ENCODE results near the gene PPIG. TPM values are rescaled to one million over a fixed set of nuclear protein-coding genes. Genes with fewer than 3 reads are reported as not detected.
"Not testable (repeated sequence)": the region's sequence is repeated elsewhere in the genome, so short reads cannot be mapped to it uniquely, and the experiment has no call there.

The PPIG gene
- total RNA-seq, 8 experiments from 2014 or later: 42.9 to 59.6 (median 52.2) TPM

DNA sequence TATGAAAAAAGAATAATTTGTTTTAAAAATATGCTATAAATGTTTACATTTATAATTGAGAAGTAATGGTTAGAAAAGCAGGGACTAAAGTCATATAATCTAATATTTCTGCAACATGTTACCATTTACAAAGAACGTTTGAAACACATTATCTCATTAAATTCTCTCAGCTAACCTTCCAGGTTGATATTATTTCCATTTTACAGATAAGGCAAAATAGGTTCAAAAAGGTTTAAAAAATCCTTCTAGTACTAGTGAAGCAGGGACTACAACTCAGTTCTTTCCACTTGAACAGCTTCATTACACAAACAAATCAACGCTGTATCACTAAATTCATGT, 11.4 kb upstream of the PPIG start:
- no peak for ATAC-seq (replicated peaks in 6 of 8)
- Histone ChIP-seq H3K4me1 (replicated peaks in 1 of 2) (peaks cover 3 to 27% of the 10 kb centered on the region in 2 donors), H3K4me3 (peak overlapping the region; percentile 41 to 70 (median 52)), H3K27ac (peak overlapping the region in 1 of 2 donors; percentile 28)
- 0 to 17% (median 0%) methylated on average over 1 to 2 of the region's 2 CpGs for WGBS, 10 experiments
- in situ Hi-C loops (cut with MboI; ENCODE audit: low pct_unique_long_range_greater_than_20kb in 2 of 9, low sequenced_read_pairs in 9 of 9, unreplicated experiment in 9 of 9): no loop called here

- peak; percentile 98 to 100 (median 100) for ATAC-seq (replicated peaks in 6 of 8)
- H3K4me1 ChIP-seq (replicated peaks in 1 of 2): peaks cover 3 to 27% of the 10 kb centered on the region in 2 donors
- H3K4me3 ChIP-seq: peak within 1 kb of the TSS; percentile 41 to 70 (median 52)
- in situ Hi-C loops (cut with MboI; ENCODE audit: low pct_unique_long_range_greater_than_20kb in 2 of 9, low sequenced_read_pairs in 9 of 9, unreplicated experiment in 9 of 9): no loop called here
- WGBS, 10 experiments: 0 to 2% (median 0%) methylated on average over 1 to 24 of the region's 33 CpGs; no CpG with 5 or more reads in 1 of the 10 experiments
- peak within 1 kb of the TSS in 1 of 2 donors; percentile 28 for H3K27ac ChIP-seq
These were observed 10.8 kb upstream of the PPIG start, which contains the start of gene FASTKD1 for GRCh38 chr2:169573160-169573973. TSS of gene FASTKD1 (minus strand) at chr2:169573865. CDS start at chr2:169572029, 1,836 bp downstream.

DNA sequence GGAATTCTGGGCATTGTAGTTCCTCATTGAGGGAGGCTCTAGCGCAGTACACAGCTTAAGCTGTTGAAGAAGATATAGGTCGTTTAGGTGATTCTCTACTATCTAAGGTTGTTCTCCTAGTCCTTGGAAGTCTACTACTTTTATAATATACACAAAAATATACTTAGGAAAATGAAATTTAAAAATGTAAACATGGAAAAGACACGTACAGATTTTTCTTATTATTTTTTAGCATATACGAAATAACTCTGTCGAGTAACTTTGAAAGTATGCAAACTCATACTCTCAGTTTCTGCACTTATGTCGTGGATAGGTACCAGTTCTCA, 10.2 kb upstream of the PPIG start:
- 7 to 69% (median 43%) methylated on average over 2 to 6 of the region's 6 CpGs; no CpG with 5 or more reads in 1 of the 10 experiments for WGBS, 10 experiments
- Histone ChIP-seq H3K27ac (no peak overlapping the region), H3K4me1 (replicated peaks in 1 of 2) (peaks cover 3 to 27% of the 10 kb centered on the region in 2 donors), H3K4me3 (peak overlapping the region in 4 of 5 donors; percentile 41 to 70 (median 58))
- in situ Hi-C loops (cut with MboI; ENCODE audit: low pct_unique_long_range_greater_than_20kb in 2 of 9, low sequenced_read_pairs in 9 of 9, unreplicated experiment in 9 of 9): no loop called here
- no peak for ATAC-seq (replicated peaks in 6 of 8)

DNA sequence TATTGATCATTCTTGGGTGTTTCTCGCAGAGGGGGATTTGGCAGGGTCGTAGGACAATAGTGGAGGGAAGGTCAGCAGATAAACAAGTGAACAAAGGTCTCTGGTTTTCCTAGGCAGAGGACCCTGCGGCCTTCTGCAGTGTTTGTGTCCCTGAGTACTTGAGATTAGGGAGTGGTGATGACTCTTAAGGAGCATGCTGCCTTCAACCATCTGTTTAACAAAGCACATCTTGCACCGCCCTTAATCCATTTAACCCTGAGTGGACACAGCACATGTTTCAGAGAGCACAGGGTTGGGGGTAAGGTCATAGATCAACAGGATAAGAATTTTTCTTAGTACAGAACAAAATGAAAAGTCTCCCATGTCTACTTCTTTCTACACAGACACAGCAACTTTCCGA, 9.6 kb upstream of the PPIG start:
- 50 to 70% (median 70%) methylated on average over 2 of the region's 5 CpGs; no CpG with 5 or more reads in 7 of the 10 experiments for WGBS, 10 experiments
- ATAC-seq (replicated peaks in 6 of 8); in situ Hi-C loops (cut with MboI; ENCODE audit: low pct_unique_long_range_greater_than_20kb in 2 of 9, low sequenced_read_pairs in 9 of 9, unreplicated experiment in 9 of 9); H3K4me3 ChIP-seq; H3K27ac ChIP-seq: not testable (repeated sequence)
- H3K4me1 ChIP-seq (replicated peaks in 1 of 2): peaks cover 3 to 27% of the 10 kb centered on the region in 2 donors

DNA sequence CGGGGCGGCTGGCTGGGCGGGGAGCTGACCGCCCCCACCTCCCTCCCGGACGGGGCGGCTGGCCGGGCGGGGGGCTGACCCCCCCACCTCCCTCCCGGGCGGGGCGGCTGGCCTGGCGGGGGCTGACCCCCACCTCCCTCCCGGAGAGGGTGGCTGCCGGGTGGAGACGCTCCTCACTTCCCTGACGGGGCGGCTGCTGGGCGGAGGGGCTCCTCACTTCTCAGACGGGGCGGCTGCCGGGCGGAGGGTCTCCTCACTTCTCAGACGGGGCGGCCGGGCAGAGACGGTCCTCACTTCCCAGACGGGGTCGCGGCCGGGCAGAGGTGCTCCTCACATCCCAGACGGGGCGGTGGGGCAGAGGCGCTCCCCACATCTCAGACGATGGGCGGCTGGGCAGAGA, 8.9 kb upstream of the PPIG start:
- no CpG with 5 or more reads among the region's 36 CpGs for WGBS, 10 experiments
- ATAC-seq (replicated peaks in 6 of 8); in situ Hi-C loops (cut with MboI; ENCODE audit: low pct_unique_long_range_greater_than_20kb in 2 of 9, low sequenced_read_pairs in 9 of 9, unreplicated experiment in 9 of 9): not testable (repeated sequence)

GRCh38 chr2:169579044-169579443, 5.1 kb upstream of the PPIG start:
- WGBS, 10 experiments: 0 to 100% (median 54%) methylated on average over 1 to 6 of the region's 6 CpGs
- in situ Hi-C loops (cut with MboI; ENCODE audit: low pct_unique_long_range_greater_than_20kb in 2 of 9, low sequenced_read_pairs in 9 of 9, unreplicated experiment in 9 of 9): no loop called here
- no peak for ATAC-seq (replicated peaks in 6 of 8)
- no peaks in the 10 kb centered on the region for H3K4me1 ChIP-seq (replicated peaks in 1 of 2)
- no peak overlapping the region for H3K27ac ChIP-seq
- no peak overlapping the region for H3K4me3 ChIP-seq

More for the DNA sequence above, 8.9 kb upstream of the PPIG start:
- peaks cover 3 to 20% of the 10 kb centered on the region in 2 donors for H3K4me1 ChIP-seq (replicated peaks in 1 of 2)
- H3K27ac ChIP-seq, H3K4me3 ChIP-seq: not testable (repeated sequence)

DNA sequence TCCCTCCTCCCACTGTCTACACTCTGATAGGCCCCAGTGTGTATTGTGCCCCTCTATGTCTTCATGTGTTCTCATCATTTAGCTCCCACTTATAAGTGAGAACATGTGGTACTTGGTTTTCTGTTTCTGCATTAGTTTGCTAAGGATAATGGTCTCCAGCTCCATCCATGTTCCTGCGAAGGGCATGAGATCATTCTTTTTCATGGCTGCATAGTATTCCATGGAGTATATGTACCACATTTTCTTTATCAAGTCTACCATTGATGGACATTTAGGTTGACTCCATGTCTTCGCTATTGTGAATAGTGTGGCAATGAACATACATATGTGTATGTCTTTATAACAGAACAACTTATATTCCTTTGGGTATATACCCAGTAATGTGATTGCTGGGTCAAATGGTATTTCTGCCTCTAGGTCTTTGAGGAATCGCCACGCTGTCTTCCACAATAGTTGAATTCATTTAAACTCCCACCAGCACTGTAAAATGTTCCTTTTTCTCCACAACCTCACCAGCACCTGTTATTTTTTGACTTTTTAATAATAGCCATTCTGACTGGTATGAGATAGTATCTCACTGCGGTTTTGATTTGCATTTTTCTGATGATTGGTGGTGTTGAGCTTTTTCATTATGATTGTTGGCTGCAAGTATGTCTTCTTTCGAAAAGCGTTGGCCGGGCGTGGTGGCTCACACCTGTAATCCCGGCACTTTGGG, 1.4 kb upstream of the PPIG start:
- H3K27ac ChIP-seq; H3K4me3 ChIP-seq; in situ Hi-C loops (cut with MboI; ENCODE audit: low pct_unique_long_range_greater_than_20kb in 2 of 9, low sequenced_read_pairs in 9 of 9, unreplicated experiment in 9 of 9); ATAC-seq (replicated peaks in 6 of 8); H3K4me1 ChIP-seq (replicated peaks in 1 of 2): not testable (repeated sequence)
- 60 to 100% (median 94%) methylated on average over 1 to 10 of the region's 10 CpGs for WGBS, 10 experiments

DNA sequence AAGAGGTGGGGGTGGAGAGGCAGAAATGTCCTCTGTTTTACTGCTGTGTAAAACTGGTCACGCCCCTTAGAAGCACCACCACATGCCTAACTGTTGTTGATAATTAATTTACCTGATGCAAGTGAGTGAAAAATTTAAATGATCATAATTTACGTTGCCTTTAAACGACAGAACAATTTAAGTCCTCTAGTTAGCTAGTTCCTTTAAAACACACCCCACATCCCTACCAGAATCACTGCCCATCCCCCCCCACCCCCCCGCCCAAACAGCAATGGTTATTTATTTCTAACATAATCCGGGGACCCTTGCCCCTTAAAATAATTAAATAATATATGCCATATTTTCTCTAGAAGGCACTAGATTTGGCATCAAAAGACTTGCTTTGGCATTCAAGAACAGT, 633 bp upstream of the PPIG start:
- peak overlapping the region in 1 of 5 donors; percentile 51 for H3K4me3 ChIP-seq
- 67 to 100% (median 88%) methylated on average over 1 to 3 of the region's 5 CpGs; no CpG with 5 or more reads in 5 of the 10 experiments for WGBS, 10 experiments

GRCh38 chr2:169585673-169586072, 1.5 kb downstream of the PPIG start:
- no peak for ATAC-seq (replicated peaks in 6 of 8)
- 0 to 14% (median 1%) methylated on average over 1 to 7 of the region's 7 CpGs for WGBS, 10 experiments
- in situ Hi-C loops (cut with MboI; ENCODE audit: low pct_unique_long_range_greater_than_20kb in 2 of 9, low sequenced_read_pairs in 9 of 9, unreplicated experiment in 9 of 9): no loop called here
- H3K27ac ChIP-seq: peak overlapping the region in 1 of 2 donors; percentile 97
- peaks cover 6 to 8% of the 10 kb centered on the region in 2 donors for H3K4me1 ChIP-seq (replicated peaks in 1 of 2)
- H3K4me3 ChIP-seq: peak overlapping the region; percentile 51 to 95 (median 74)

More for the DNA sequence above, 633 bp upstream of the PPIG start:
- ATAC-seq (replicated peaks in 6 of 8): no peak
- H3K27ac ChIP-seq: peak overlapping the region; percentile 87 to 97
- in situ Hi-C loops (cut with MboI; ENCODE audit: low pct_unique_long_range_greater_than_20kb in 2 of 9, low sequenced_read_pairs in 9 of 9, unreplicated experiment in 9 of 9): no loop called here
- peaks cover 6 to 8% of the 10 kb centered on the region in 2 donors for H3K4me1 ChIP-seq (replicated peaks in 1 of 2)

- Histone ChIP-seq H3K4me3 (no peak overlapping the region), H3K4me1 (replicated peaks in 1 of 2) (peaks cover 6% of the 10 kb centered on the region in 2 donors), H3K27ac (no peak overlapping the region)
- in situ Hi-C loops (cut with MboI; ENCODE audit: low pct_unique_long_range_greater_than_20kb in 2 of 9, low sequenced_read_pairs in 9 of 9, unreplicated experiment in 9 of 9): no loop called here
- WGBS, 10 experiments: 70 to 100% (median 89%) methylated on average over 1 to 8 of the region's 8 CpGs; no CpG with 5 or more reads in 1 of the 10 experiments
- ATAC-seq (replicated peaks in 6 of 8): no peak
These were observed 6.7 kb downstream of the PPIG start for GRCh38 chr2:169590804-169591203.

DNA sequence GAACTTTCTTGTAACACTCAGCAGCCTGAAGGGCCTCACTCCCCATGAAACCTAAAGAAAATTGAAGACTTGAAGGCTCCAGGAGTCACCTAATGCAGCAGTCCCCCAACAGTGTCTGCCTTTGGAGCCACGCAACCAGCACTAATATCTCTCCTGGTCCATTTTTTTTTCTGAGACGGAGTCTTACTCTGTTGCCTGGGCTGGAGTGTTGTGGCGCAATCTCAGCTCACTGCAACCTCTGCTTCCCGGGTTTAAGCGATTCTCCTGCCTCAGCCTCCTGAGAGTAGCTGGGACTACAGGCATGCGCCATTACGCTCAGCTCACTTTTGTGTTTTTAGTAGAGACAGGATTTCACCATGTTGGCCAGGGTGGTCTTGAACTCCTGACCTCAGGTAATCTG, 12.4 kb downstream of the PPIG start:
- WGBS, 10 experiments: 81 to 100% (median 91%) methylated on average over 2 to 5 of the region's 7 CpGs; no CpG with 5 or more reads in 5 of the 10 experiments
- in situ Hi-C loops (cut with MboI; ENCODE audit: low pct_unique_long_range_greater_than_20kb in 2 of 9, low sequenced_read_pairs in 9 of 9, unreplicated experiment in 9 of 9); ATAC-seq (replicated peaks in 6 of 8); H3K27ac ChIP-seq; H3K4me3 ChIP-seq; H3K4me1 ChIP-seq (replicated peaks in 1 of 2): not testable (repeated sequence)

DNA sequence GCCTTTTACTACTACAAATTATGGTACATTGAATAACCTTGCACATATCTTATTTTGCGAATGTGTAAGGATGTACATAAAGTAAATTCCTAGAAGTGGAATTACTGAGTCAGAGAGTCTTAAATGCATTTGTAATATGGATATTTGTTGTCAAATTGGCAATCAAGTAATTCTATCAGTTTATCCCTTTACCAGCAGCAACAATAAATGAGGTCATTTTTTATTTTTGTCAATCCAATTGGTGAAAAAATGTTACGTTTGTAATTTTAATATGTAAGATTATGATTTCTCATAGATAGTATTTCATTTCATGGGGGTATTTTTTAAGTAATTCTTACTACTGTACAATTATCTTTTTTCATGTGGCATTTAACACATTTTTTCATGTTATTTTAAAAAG, 14.8 kb downstream of the PPIG start:
- no peak overlapping the region for H3K4me3 ChIP-seq
- ATAC-seq (replicated peaks in 6 of 8): no peak
- no peaks in the 10 kb centered on the region for H3K4me1 ChIP-seq (replicated peaks in 1 of 2)
- no peak overlapping the region for H3K27ac ChIP-seq
- 69 to 100% (median 92%) methylated on average over 1 to 2 of the region's 2 CpGs; no CpG with 5 or more reads in 1 of the 10 experiments for WGBS, 10 experiments
- in situ Hi-C loops (cut with MboI; ENCODE audit: low pct_unique_long_range_greater_than_20kb in 2 of 9, low sequenced_read_pairs in 9 of 9, unreplicated experiment in 9 of 9): no loop called here

DNA sequence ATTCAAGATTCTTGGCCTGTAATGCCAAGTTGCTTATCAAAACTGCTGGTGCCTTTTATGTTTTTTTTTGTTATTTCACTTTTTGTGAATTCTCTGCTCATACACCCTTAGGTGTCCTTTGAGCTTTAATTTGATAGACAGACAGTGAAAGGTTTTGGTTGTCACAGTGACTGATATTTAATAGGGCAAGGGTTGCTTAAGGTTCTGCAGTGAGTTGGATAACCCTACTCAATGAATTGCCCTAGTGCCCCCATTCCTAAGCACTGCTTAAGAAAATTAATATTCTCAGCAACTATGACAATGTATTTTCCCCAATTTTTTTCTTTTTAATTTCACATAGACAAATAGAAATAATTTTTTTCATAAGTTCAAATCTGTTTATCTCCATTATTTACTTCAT, 15.4 kb downstream of the PPIG start:
- ATAC-seq (replicated peaks in 6 of 8): no peak
- no peaks in the 10 kb centered on the region for H3K4me1 ChIP-seq (replicated peaks in 1 of 2)
- H3K4me3 ChIP-seq: no peak overlapping the region
- in situ Hi-C loops (cut with MboI; ENCODE audit: low pct_unique_long_range_greater_than_20kb in 2 of 9, low sequenced_read_pairs in 9 of 9, unreplicated experiment in 9 of 9): no loop called here
- H3K27ac ChIP-seq: no peak overlapping the region

Data from motor neuron (in vitro differentiated cells).